ENCODE data around the gene CAB39.

DNA sequence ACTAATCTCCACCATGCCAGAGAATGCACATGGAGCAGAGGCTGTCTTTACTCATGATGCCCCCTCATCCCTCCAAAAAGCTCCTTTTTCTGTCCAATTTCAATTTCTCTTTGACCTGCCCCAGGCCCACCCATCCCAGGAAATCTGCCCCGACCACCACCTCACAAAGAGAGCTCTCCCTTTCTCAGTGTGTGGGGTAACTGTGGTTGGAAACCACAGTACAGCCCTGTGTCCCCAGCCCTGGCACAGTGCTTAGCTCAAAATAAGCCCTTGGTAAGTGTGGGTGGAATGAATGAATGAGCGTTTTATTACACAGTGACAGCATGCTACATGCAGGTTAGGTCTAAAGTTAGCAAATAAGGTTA, 43.7 kb upstream of the CAB39 start:
- TF ChIP-seq EP300 (IDR thresholded peaks at IDR 0.05; ENCODE audit: borderline replicate concordance in 1 of 2, low read depth in 2 of 2, low read length in 2 of 2) = no peak
- no peak for TF ChIP-seq E2F6 (IDR thresholded peaks at IDR 0.05)
- no peak for TF ChIP-seq GABPA (IDR thresholded peaks at IDR 0.05; ENCODE audit: borderline replicate concordance, insufficient read depth, low read length)
- TF ChIP-seq HDAC2 (IDR thresholded peaks at IDR 0.05; ENCODE audit: borderline replicate concordance in 1 of 2, low read depth in 2 of 2, low read length in 2 of 2) = no peak
- TF ChIP-seq POLR2AphosphoS5 (IDR thresholded peaks at IDR 0.05; ENCODE audit: low read depth, low read length) = no peak
- TF ChIP-seq CTCF (IDR thresholded peaks at IDR 0.05; ENCODE audit: control extremely low read depth in 1 of 3, insufficient read depth in 1 of 3, low read depth in 1 of 3, low read length in 3 of 3) = no peak
- TF ChIP-seq KDM5A (IDR thresholded peaks at IDR 0.05; ENCODE audit: low read length) = no peak
- TF ChIP-seq RAD21 (IDR thresholded peaks at IDR 0.05 in 1 of 2, conservative IDR thresholded peaks at IDR 0.05 in 1 of 2; ENCODE audit: low read depth in 2 of 2, low read length in 2 of 2) = no peak
- TF ChIP-seq SIN3A (conservative IDR thresholded peaks at IDR 0.05 in 1 of 2, IDR thresholded peaks at IDR 0.05 in 1 of 2; ENCODE audit: low read depth in 1 of 2, low read length in 2 of 2) = no peak
- no peak for TF ChIP-seq SP2 (IDR thresholded peaks at IDR 0.05; ENCODE audit: low read length)
- TF ChIP-seq, protein P1, sequence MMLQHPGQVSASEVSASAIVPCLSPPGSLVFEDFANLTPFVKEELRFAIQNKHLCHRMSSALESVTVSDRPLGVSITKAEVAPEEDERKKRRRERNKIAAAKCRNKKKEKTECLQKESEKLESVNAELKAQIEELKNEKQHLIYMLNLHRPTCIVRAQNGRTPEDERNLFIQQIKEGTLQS (IDR thresholded peaks at IDR 0.05; ENCODE audit: insufficient read depth, low read depth, low read length) = no peak
- TF ChIP-seq POLR2A (IDR thresholded peaks at IDR 0.05; ENCODE audit: control extremely low read depth in 1 of 2, low read depth in 2 of 2, low read length in 2 of 2) = no peak

All from H1 (cell line).